Right renal pelvis (tissue), 4 donors: ENCODE results near the gene ZNF709. TPM values are rescaled to one million over a fixed set of nuclear protein-coding genes. Genes with fewer than 3 reads are reported as not detected.
A peak's percentile ranks its signal among the peaks of the same experiment; 100 is the strongest.
"Not testable (repeated sequence)": the region's sequence is repeated elsewhere in the genome, so short reads cannot be mapped to it uniquely, and the experiment has no call there.

Experiments used
- DNase-seq, 4 donors: peaks; one replicate each; pipeline ENCODE4 v3.0.0-alpha.2; 2013; ENCODE audit warnings: low read depth in 4 of 4, low spot score in 3 of 4, missing footprints in 1 of 4
- polyA plus RNA-seq, 4 donors: library from polyadenylated mRNA; unstranded; fragments of 120-200 nt; gene quantifications; one replicate each; pipeline ENCODE4 v1.2.1, GENCODE V29; 2013; ENCODE audit not compliant: insufficient read length in 4 of 4

Gene ZNF709
- polyA plus RNA-seq, 4 donors, result 7.2 to 9.7 (median 9.0) TPM

GRCh38 chr19:12464139-12464538 lies 20.5 kb downstream of the ZNF709 start:
- DNase-seq, result not testable (repeated sequence)

GRCh38 chr19:12453495-12453894 lies 31.1 kb downstream of the ZNF709 start:
- DNase-seq, result peak in 1 of 4 donors; percentile 7

DNA sequence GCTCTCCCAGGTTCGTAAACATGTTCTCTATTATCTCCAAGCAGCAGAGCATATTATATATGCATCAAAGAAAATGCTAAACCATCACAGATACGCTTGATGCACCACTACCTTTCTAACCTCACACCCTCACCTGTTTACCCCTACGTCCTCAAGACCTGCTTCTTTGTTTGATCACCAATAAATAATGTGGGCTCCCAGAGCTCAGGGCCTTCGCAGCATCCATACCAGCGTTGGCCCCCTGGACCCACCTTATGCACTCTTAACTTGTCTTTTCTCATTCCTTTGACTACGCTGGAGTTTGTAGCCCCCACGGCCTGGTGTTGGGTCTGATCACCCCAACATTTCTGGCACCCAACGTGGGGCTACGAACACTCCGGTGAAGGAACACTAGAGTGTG lies 33.8 kb downstream of the ZNF709 start:
- DNase-seq, result no peak

DNA sequence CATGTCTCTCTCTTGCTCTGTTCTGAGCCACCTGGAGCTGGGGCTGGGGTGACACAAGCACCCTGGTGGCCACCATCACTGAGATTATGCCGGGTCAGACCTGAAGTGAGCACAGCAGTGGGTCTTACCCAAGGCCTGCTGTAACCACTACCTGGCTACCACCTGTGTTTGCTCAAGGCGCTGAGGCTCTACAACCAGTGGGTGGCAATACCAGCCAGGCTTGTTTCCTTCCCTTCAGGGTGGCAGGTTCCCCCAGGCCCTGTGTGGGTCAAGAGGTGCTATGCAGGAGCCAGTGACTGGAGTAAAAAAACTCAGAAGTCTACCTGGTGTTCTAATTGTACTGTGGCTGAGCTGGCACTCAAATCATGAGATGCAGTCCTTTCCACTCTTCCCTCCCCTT lies 35.8 kb downstream of the ZNF709 start:
- DNase-seq, result no peak

DNA sequence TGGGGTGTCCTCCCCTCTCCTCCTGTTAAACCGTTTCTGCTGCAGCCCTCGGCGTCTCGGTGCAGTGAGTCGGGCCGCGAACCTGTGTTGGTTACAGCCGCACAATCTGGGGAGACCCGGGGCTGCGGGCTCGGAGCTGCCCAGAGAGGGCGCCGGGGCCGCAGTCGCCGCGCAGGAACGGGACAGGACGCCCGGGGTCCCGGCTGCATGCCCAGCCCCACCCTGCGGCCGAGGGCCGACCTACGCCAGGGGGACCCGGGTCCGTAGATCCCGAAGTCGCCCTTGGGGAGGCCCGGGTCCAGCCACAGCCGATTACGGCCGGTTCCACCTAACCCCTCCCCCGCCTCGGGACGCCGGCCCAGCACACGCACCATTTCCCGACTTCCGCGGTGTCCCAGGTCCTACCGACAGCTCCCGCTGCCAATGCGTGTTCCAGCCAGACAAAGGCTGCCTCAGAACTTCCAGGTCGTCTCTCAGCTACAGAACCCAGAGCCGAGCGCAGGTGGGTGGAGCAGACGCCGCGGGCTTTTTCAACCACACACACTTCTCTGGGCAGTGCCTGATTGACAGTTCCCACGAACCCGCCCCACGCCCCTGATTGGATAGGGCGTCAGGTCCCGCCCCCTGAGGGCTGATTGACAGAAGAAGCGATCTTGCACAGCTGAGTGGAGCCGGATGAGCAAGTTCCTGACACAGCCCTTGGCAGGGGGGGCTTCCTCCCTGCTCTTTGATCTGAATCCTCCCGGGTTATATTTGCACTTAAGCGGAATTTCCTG lies 43.9 kb downstream of the ZNF709 start, which contains the start of gene ZNF443:
Gene ZNF443 (minus strand): TSS at position 481 of the 776 bp plus-strand sequence. CDS start 107 bp downstream, at position 374.
- peak; percentile 93 to 97 (median 96) for DNase-seq

GRCh38 chr19:12439686-12440540 lies 44.7 kb downstream of the ZNF709 start:
- DNase-seq, result peak in 1 of 4 donors; percentile 5

DNA sequence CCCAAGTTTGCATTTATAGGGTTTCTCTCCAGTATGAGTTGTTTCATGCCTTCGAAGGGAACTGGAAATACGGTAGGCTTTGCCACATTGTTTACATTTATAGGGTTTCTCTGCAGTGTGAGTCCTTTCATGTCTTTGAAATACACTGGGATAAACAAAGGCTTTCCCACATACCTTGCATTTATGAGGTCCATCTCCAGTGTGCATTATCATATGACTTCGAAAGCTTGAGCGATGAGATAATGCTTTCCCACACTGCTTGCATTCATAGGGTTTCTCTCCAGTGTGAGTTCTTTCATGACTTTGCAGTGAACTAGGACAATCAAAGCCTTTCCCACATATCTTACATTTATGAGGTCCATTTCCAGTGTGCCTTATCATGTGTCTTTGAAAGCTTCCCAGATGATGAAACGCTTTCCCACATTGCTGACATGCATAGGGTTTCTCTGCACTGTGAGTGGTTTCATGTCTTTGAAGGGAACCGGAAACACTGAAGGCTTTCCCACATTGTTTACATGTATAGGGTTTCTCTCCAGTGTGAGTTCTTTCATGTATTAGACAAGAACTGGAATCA lies 53.8 kb downstream of the ZNF709 start:
- DNase-seq, result not testable (repeated sequence)

- no peak for DNase-seq
Measured at GRCh38 chr19:12425888-12426274, 58.7 kb downstream of the ZNF709 start.

DNA sequence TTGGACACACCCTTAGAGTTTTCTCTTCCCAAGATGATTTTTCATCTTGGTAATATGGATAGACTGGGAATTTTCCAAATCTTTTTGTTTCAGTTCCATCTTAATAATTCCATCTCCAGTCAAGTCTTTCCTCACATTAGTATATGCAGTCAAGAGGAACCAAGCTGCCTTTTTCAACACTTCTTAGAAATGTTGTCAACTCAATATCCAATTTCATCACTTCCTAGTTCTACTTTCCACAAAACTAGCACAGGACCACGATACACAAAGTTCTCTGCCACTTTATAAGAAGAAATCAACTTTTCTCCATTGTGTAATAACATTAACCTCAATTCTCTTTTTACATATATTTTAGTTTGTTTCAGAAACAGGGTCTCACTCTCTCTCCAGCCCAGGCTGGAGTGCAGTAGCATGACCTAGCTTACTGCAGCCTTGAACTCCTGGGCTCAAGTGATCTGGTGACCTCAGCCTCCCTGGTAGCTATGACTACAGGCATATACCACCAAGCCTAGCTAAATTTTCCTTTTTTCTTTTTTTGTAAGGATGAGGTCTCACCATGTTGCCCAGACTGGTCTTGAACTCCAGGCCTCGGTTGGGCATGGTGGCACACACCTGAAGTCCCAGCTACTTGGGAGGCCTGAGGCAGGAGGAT lies 59.3 kb downstream of the ZNF709 start:
- no peak for DNase-seq

- DNase-seq, result not testable (repeated sequence)
Measured at GRCh38 chr19:12417273-12417672, 67.3 kb downstream of the ZNF709 start.

GRCh38 chr19:12411893-12412292 lies 72.7 kb downstream of the ZNF709 start:
- no peak for DNase-seq

Other genes with a start within 250 kb of the ZNF709 start
- gene ZNF44, start 189.9 kb downstream of the ZNF709 start, polyA plus RNA-seq, result 10 to 100 TPM; 42.4 to 56.4 (median 52.8) TPM
- gene ZNF563, start 151.2 kb downstream of the ZNF709 start, polyA plus RNA-seq, result 1 to 10 TPM; 4.2 to 5.0 (median 4.9) TPM
- gene ZNF442, start 119.1 kb downstream of the ZNF709 start, polyA plus RNA-seq, result 1 to 10 TPM; 6.7 to 8.4 (median 7.1) TPM
- 1 to 10 TPM; 6.3 to 9.5 (median 8.4) TPM for gene ZNF799, start 83.5 kb downstream of the ZNF709 start, polyA plus RNA-seq
- gene ZNF443, start 43.8 kb downstream of the ZNF709 start, polyA plus RNA-seq, result 10 to 100 TPM in 3 of 4 donors, 1 to 10 TPM in 1; 9.7 to 12.0 (median 11.6) TPM
- 10 to 100 TPM; 13.5 to 15.9 (median 14.9) TPM for gene ZNF564, start 66.7 kb upstream of the ZNF709 start, polyA plus RNA-seq
- 1 to 10 TPM; 3.9 to 5.1 (median 4.9) TPM for gene ZNF490, start 126.0 kb upstream of the ZNF709 start, polyA plus RNA-seq
- 10 to 100 TPM; 18.3 to 26.1 (median 24.1) TPM for gene ZNF791, start 126.1 kb upstream of the ZNF709 start, polyA plus RNA-seq
- gene MAN2B1, start 181.9 kb upstream of the ZNF709 start, polyA plus RNA-seq, result 10 to 100 TPM; 24.9 to 35.3 (median 29.7) TPM
- gene WDR83, start 182.0 kb upstream of the ZNF709 start, polyA plus RNA-seq, result 10 to 100 TPM; 14.1 to 21.4 (median 15.0) TPM
- 10 to 100 TPM; 70.5 to 84.3 (median 75.8) TPM for gene DHPS, start 197.1 kb upstream of the ZNF709 start, polyA plus RNA-seq
- gene GNG14, start 203.2 kb upstream of the ZNF709 start, polyA plus RNA-seq, result under 1 TPM in 2 of 4 donors, not detected in 2; 0.39 to 0.56 TPM
- gene FBXW9, start 211.8 kb upstream of the ZNF709 start, polyA plus RNA-seq, result 10 to 100 TPM; 12.1 to 18.5 (median 13.1) TPM
- gene TNPO2, start 239.1 kb upstream of the ZNF709 start, polyA plus RNA-seq, result 10 to 100 TPM; 65.4 to 76.8 (median 68.6) TPM
- gene TRIR, start 249.9 kb upstream of the ZNF709 start, polyA plus RNA-seq, result 100 to 1,000 TPM; 155 to 204 (median 164) TPM